GM12874 (cell line): ENCODE measurements around the gene ANP32A.

Experiments used
- CTCF ChIP-seq: IDR thresholded peaks from 2 replicates; pipeline ENCODE4 v1.5.1; 2011; ENCODE audit warnings: low read depth, mild to moderate bottlenecking, control low read depth, low read length, moderate library complexity; ENCODE audit not compliant: insufficient read depth

The ANP32A gene

GRCh38 chr15:68794863-68795262 lies 25.8 kb downstream of the ANP32A start:
- no peak for TF ChIP-seq CTCF

- no peak for TF ChIP-seq CTCF
Measured at GRCh38 chr15:68794307-68794706, 26.4 kb downstream of the ANP32A start.

- TF ChIP-seq CTCF: no peak
Measured at GRCh38 chr15:68793776-68794175, 26.9 kb downstream of the ANP32A start.

GRCh38 chr15:68792901-68793766 lies 27.6 kb downstream of the ANP32A start:
- TF ChIP-seq CTCF: no peak

GRCh38 chr15:68791431-68792283 lies 29.0 kb downstream of the ANP32A start:
- TF ChIP-seq CTCF: peak; percentile 21; the same call in 1 of the 2 replicates

GRCh38 chr15:68790910-68791309 lies 29.8 kb downstream of the ANP32A start:
- TF ChIP-seq CTCF: no peak

GRCh38 chr15:68790242-68790575 lies 30.5 kb downstream of the ANP32A start:
- no peak for TF ChIP-seq CTCF
